ENCODE data around the gene FAR2.

Gene FAR2

DNA sequence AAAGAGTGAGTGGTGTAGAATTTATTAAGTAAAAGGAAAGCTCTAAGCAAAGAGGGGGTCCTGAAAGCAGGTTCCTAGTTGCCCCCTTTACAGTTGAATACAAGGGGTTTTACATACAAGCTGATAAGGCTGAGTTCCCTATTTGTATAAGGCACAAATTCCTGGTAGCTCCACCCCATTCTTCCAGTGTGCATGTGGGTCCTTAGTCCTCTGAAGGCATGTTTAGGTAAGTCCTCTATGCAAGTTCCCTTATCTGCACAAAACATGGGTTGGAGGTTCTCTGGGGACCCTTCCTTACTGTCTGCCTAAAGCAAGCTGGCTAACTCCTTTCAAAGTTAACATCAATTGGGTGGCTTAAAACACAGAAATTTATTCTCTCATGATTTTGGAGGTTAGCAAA, 2.9 kb upstream of the FAR2 start:
- no peak for TF ChIP-seq CTCF (IDR thresholded peaks at IDR 0.05; ENCODE audit: borderline replicate concordance, control extremely low read depth, extremely low read depth, insufficient read depth, missing control alignments)
- in situ Hi-C loops (cut with MboI; ENCODE audit: low sequenced_read_pairs, unreplicated experiment), result no loop called here
- DNase-seq (ENCODE audit: low spot score), result no peak

- in situ Hi-C loops (cut with MboI; ENCODE audit: low sequenced_read_pairs, unreplicated experiment), result no loop called here
- DNase-seq (ENCODE audit: low spot score), result no peak
- no peak for TF ChIP-seq CTCF (IDR thresholded peaks at IDR 0.05; ENCODE audit: borderline replicate concordance, control extremely low read depth, extremely low read depth, insufficient read depth, missing control alignments)
Measured at GRCh38 chr12:29147731-29148595, 1.1 kb upstream of the FAR2 start.

- in situ Hi-C loops (cut with MboI; ENCODE audit: low sequenced_read_pairs, unreplicated experiment), result no loop called here
- DNase-seq (ENCODE audit: low spot score), result peak; percentile 44
- no peak for TF ChIP-seq CTCF (IDR thresholded peaks at IDR 0.05; ENCODE audit: borderline replicate concordance, control extremely low read depth, extremely low read depth, insufficient read depth, missing control alignments)
Measured at GRCh38 chr12:29148596-29148910, 525 bp upstream of the FAR2 start.

DNA sequence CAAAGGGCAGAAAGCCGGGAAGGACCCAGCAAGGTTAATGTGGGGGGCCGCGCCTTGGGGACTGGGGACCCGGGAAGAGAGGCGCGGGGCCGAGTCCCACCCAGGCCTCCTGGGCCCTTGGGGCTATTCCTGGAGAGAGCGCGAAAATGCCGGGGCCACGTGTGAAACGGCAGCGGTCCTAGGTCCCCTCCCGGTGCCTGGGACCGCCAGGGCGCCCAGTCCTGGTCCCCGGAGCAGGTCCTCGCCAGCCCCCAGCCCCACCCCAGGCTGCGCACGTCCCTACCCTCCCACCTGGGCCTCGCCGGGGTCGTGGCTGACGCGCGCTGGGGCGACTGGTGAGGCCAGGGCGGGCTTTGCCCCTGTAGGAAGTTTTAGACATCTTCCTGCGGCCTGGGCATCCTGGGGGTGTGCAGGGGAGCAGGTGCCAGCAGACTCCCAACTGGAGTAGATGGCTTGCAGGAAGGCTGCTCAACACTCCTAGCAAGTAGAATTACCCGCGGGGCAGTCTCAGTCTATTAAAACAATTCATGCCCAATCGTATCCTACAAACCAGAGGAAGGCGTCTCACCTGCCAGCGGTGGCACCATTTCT, 708 bp downstream of the FAR2 start:
- in situ Hi-C loops (cut with MboI; ENCODE audit: low sequenced_read_pairs, unreplicated experiment), result no loop called here
- no peak for TF ChIP-seq CTCF (IDR thresholded peaks at IDR 0.05; ENCODE audit: borderline replicate concordance, control extremely low read depth, extremely low read depth, insufficient read depth, missing control alignments)
- peak; percentile 36 for DNase-seq (ENCODE audit: low spot score)

DNA sequence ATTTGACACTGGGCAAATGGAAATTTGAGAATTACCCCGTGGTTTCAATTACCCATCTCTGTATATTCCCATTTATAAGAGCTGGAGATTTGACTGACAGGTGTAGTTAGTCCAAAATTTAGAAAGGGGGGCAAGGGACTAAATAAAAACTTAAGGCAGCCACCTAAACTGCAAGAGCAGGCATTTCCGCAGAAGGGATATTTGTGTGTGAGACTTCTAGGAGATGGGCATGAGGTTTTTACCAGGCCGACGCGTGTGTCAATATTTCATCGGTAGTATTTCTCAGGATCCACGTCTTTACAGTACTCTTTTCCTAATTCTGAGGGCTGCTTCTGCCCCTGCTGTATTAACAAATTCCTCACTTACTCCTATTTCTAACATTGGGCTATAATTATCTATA, 1.4 kb downstream of the FAR2 start:
- in situ Hi-C loops (cut with MboI; ENCODE audit: low sequenced_read_pairs, unreplicated experiment), result no loop called here
- no peak for DNase-seq (ENCODE audit: low spot score)

More for the DNA sequence above, 1.4 kb downstream of the FAR2 start:
- TF ChIP-seq CTCF (IDR thresholded peaks at IDR 0.05; ENCODE audit: borderline replicate concordance, control extremely low read depth, extremely low read depth, insufficient read depth, missing control alignments), result no peak

All from GM13976 (cell line).